Epithelial cell of proximal tubule (primary cell): ENCODE data around the gene RUNX2. TPM values are rescaled to one million over a fixed set of nuclear protein-coding genes. Genes with fewer than 3 reads are reported as not detected.
"Not testable (repeated sequence)": the region's sequence is repeated elsewhere in the genome, so short reads cannot be mapped to it uniquely, and the experiment has no call there.

Source experiments
- DNase-seq: peaks from one replicate; pipeline ENCODE4 v3.0.0-alpha.2; 2011; ENCODE audit warnings: low read depth
- H3K4me3 ChIP-seq: 2 replicates; pipeline ENCODE4 v1.5.1; 2011; ENCODE audit warnings: low read depth, mild to moderate bottlenecking, low read length
- total RNA-seq: library from RNA; depleted of rRNA; stranded (reverse); fragments of >200 nt; gene quantifications from 2 replicates; pipeline ENCODE4 v1.2.3, GENCODE V29; 2015
- TF ChIP-seq, protein P1 (sequence below): conservative IDR thresholded peaks from 2 replicates; pipeline ENCODE4 v1.5.1; 2012; ENCODE audit warnings: low read depth, mild to moderate bottlenecking, low read length

RUNX2 gene
- 12.7 and 13.1 TPM in 2 replicates for total RNA-seq

DNA sequence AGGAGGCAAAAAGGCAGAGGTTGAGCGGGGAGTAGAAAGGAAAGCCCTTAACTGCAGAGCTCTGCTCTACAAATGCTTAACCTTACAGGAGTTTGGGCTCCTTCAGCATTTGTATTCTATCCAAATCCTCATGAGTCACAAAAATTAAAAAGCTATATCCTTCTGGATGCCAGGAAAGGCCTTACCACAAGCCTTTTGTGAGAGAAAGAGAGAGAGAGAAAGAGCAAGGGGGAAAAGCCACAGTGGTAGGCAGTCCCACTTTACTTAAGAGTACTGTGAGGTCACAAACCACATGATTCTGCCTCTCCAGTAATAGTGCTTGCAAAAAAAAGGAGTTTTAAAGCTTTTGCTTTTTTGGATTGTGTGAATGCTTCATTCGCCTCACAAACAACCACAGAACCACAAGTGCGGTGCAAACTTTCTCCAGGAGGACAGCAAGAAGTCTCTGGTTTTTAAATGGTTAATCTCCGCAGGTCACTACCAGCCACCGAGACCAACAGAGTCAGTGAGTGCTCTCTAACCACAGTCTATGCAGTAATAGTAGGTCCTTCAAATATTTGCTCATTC lies at the start of gene RUNX2:
Gene RUNX2 (plus strand): TSS at position 375 of the 567 bp plus-strand sequence. CDS start 397 bp downstream, outside the sequence.
- H3K4me3 ChIP-seq = peak within 1 kb of the TSS; percentile 50
- TF ChIP-seq, protein P1, sequence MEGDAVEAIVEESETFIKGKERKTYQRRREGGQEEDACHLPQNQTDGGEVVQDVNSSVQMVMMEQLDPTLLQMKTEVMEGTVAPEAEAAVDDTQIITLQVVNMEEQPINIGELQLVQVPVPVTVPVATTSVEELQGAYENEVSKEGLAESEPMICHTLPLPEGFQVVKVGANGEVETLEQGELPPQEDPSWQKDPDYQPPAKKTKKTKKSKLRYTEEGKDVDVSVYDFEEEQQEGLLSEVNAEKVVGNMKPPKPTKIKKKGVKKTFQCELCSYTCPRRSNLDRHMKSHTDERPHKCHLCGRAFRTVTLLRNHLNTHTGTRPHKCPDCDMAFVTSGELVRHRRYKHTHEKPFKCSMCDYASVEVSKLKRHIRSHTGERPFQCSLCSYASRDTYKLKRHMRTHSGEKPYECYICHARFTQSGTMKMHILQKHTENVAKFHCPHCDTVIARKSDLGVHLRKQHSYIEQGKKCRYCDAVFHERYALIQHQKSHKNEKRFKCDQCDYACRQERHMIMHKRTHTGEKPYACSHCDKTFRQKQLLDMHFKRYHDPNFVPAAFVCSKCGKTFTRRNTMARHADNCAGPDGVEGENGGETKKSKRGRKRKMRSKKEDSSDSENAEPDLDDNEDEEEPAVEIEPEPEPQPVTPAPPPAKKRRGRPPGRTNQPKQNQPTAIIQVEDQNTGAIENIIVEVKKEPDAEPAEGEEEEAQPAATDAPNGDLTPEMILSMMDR = no peak
- peak; percentile 42 for DNase-seq

DNA sequence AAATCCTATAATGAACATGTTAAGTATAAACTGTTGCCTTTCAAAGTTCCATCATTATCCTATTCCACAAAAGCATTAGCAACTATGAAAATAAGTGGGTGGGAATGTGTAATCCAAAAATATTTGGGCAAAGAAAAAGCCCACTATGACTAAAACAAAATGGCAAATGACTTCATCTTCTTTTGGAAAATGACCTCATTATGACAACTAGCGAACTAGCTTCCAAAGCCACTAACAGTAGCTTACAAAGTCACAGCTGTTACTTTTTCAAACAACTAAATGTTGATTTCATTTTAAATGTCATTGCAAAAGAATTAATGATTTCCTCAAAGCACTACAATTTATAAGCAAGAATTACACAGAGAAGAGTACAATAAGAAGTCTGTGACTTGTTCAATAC lies 49.8 kb upstream of the RUNX2 start:
- TF ChIP-seq, protein P1 = no peak
- H3K4me3 ChIP-seq = no peak overlapping the region
- DNase-seq = no peak

DNA sequence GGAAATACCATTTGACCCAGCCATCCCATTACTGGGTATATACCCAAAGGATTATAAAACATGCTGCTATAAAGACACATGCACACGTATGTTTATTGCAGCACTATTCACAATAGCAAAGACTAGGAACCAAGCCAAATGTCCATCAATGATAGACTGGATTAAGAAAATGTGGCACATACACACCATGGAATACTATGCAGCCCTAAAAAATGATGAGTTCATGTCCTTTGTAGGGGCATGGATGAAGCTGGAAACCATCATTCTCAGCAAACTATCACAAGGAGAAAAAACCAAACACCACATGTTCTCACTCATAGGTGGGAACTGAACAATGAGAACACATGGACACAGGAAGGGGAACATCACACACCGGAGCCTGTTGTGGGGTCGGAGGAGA lies 41.4 kb upstream of the RUNX2 start:
- not testable (repeated sequence) for DNase-seq, H3K4me3 ChIP-seq

DNA sequence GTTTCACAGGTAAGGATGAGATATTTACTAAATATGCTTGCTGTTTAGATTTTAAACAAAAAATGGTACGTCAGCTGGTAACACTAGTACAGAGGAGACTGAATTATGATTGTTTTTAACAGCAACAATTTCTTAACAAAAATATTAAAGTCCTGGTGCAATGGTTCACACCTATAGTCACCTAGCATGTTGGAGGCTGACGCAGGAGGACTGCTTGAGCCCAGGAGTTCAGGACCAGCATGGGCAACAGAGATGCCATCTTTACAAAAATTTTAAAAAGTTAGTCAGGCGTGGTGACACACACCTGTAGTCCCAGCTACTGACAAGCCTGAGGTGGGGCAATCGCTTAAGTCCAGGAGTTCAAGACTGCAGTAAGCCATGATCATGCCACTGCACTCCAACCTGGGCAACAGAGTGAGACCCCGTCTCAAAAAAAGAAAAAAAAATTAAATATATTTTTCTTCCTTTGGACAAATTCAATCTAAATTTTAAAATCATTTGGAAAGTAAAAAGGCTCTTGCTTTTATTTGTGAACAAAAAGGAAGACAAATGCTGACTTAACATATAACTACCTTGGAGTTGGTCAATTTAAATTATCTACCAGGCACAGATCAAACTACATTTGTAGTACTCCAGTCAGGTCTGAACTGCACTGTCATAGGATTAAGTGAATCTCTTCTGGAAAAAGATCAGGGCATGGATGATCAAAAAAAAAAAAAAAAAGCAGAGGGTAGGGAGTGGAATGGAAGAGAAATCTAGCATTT lies 38.2 kb upstream of the RUNX2 start:
- TF ChIP-seq, protein P1 = no peak

DNA sequence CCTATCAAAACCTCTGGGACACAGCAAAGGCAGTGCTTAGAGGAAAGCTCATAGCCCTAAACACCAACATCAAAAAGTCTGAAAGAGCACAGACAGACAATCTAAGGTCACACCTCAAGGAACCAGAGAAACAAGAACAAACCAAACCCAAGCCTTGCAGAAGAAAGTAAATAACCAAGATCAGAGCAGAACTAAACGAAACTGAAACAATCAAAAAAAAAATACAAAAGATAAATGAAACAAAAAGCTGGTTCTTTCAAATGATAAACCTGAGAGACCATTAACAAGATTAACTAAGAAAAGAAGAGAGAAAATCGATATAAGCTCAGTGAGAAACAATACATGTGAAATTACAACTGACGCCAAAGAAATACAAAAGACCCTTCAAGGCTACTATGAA lies 34.8 kb upstream of the RUNX2 start:
- H3K4me3 ChIP-seq = no peak overlapping the region
- TF ChIP-seq, protein P1 = no peak
- DNase-seq = no peak

More for the DNA sequence above, 38.2 kb upstream of the RUNX2 start:
- H3K4me3 ChIP-seq = no peak overlapping the region
- DNase-seq = no peak

DNA sequence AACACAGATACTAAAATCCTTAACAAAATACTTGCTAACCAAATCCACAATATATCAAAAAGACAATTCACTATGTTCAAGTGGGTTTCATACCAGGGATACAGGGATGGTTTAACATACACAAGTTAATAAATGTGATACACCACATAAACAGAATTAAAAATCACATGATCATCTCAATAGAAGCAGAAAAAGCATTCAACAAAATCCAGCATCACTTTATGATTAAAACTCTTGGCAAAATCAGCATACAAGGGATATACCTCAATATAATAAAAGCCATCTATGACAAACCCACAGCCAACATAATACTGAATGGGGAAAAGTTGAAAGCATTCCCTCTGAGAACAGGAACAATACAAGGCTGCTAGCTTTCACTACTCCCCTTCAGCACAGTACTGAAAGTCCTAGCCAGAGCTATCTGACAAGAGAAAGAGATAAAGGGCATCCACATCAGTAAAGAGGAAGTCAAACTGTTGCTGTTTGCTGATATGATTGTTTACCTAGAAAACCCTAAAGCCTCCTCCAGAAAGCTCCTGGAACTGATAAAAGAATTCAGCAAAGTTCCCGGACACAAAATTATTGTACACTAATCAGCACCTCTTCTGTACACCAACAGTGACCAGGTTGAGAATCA lies 33.9 kb upstream of the RUNX2 start:
- H3K4me3 ChIP-seq, DNase-seq: not testable (repeated sequence)

DNA sequence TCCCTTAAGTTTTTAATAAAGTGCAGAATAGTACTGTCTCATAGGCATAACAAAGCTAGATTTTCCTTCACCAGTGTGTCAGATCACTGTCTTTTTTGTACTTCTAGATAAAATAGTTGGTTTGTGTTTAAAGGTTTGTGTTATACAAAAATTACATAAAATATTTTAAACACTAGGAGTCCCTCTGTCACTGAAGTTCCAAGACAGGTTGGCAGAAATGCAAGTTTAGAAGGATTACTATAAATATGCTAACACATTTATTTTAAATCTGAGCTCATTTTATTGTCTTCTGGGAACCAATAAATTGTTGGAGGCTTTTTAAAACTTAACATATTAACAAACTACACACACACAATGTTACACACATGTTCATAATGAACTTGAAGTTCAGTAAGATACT lies 30.8 kb upstream of the RUNX2 start:
- H3K4me3 ChIP-seq = no peak overlapping the region
- TF ChIP-seq, protein P1 = no peak

More for the DNA sequence above, 30.8 kb upstream of the RUNX2 start:
- no peak for DNase-seq
